IgD-negative memory B cell (primary cell): ENCODE measurements around the gene LNP1. TPM values are rescaled to one million over a fixed set of nuclear protein-coding genes. Genes with fewer than 3 reads are reported as not detected.
"Not testable (repeated sequence)": the region's sequence is repeated elsewhere in the genome, so short reads cannot be mapped to it uniquely, and the experiment has no call there.

Experiments used
- H3K27ac Mint-ChIP-seq, 3 donors: one replicate each; pipeline ENCODE4 v1.8.0; 2020 to 2022; ENCODE audit warnings: mild to moderate bottlenecking in 3 of 3, mixed read lengths in 3 of 3, moderate library complexity in 1 of 3
- H3K27me3 Mint-ChIP-seq: one replicate; pipeline ENCODE4 v1.8.0; 2021; ENCODE audit warnings: mixed read lengths
- H3K36me3 Mint-ChIP-seq: one replicate; pipeline ENCODE4 v1.8.0; 2020; ENCODE audit warnings: mild to moderate bottlenecking, mixed read lengths
- H3K4me1 Mint-ChIP-seq, 3 donors: one replicate each; pipeline ENCODE4 v1.8.0; 2020 to 2022; ENCODE audit warnings: mixed read lengths in 3 of 3, mild to moderate bottlenecking in 1 of 3
- H3K4me3 Mint-ChIP-seq, 4 donors: one replicate each; pipeline ENCODE4 v1.8.0; 2020 to 2022; ENCODE audit warnings: mild to moderate bottlenecking in 4 of 4, mixed read lengths in 4 of 4, moderate library complexity in 3 of 4
- H3K9me3 Mint-ChIP-seq, 3 donors: one replicate each; pipeline ENCODE4 v1.8.0; 2020 to 2021; ENCODE audit warnings: mixed read lengths in 3 of 3, mild to moderate bottlenecking in 1 of 3
- polyA plus RNA-seq: library from polyadenylated mRNA; unstranded; fragments of 300-500 nt; fragmentation: Illumina TruSeq; gene quantifications from one replicate; pipeline ENCODE4 v1.2.3, GENCODE V29; 2021

The LNP1 gene, protein sequence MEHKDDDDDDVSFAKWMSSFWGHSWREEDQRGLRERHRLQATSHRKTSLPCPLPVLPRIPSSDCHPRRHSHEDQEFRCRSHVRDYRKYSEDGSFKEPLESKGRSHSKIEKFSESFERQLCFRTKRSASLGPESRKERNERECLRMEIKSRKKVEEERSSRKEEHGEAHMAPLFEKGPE
- polyA plus RNA-seq = 0.88 TPM

DNA sequence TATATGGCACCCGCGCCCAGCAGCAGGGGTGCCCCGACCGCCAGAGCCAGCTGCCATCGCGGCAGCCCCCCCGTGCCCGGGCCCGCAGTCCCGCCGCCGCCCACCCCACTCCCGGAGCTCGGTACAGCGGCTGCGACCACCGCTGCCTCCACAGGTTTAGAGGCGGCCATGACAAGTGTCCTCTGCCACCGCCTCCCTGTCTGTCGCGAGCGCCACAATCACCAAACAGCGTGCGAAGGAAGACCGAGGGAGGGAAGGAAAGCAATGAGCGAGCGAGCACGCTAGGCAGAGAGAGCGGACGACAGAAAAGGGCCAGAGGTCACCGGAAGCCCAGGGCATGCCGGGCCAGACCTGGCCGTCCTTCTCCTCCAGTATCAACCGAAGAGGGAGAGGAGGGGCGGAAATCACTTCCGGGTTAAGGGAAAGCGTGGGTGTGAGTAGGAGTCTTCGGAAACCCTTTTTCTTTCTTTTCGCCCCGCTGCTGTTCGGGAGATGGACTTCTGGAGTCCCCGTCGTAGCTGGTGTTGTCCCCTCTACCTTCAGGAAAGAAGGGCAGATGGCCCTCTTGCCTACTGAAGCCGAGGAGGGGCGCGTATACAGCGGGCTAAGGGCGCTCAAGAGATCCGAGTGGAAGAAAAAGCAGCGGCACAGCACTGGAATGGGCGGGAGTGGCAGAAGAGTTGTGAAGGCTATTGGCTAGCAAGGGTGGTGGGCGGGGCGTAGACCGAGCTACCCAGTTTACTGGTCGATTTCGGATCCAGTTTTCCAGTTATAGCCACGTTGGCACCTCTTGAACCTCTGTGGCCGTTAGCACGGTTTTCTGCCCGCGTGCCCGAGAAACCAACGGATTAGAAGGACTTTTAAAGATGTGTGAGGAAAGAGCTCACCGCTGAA is at the start of gene LNP1, which contains the start of gene TOMM70:
LNP1 (plus strand) TSS at position 760 of the 894 bp plus-strand sequence. CDS start 28,191 bp downstream, outside the sequence.
TOMM70 (minus strand) TSS at position 310 of the 894 bp plus-strand sequence; CDS start at position 170, 140 bp downstream.
- Mint-ChIP-seq H3K27ac (peak within 1 kb of the TSS; percentile 93 to 97 (median 96)), H3K4me1 (peaks cover 28 to 52% (median 40%) of the 10 kb centered on the region in 3 donors)

GRCh38 chr3:100351770-100352169 is 49.6 kb upstream of the LNP1 start:
- not testable (repeated sequence) for H3K27ac Mint-ChIP-seq

More for the DNA sequence above, at the start of gene LNP1, which contains the start of gene TOMM70:
- peak within 1 kb of the TSS; percentile 99 to 100 (median 100) for H3K4me3 Mint-ChIP-seq
- H3K36me3 Mint-ChIP-seq = peaks cover 2% of the 10 kb centered on the region
- H3K9me3 Mint-ChIP-seq = peaks cover 0 to 1% (median 0%) of the 10 kb centered on the region in 3 donors
- H3K27me3 Mint-ChIP-seq = no peaks in the 10 kb centered on the region

GRCh38 chr3:100352296-100353231 is 48.8 kb upstream of the LNP1 start:
- H3K27ac Mint-ChIP-seq = no peak overlapping the region
- peaks cover 0 to 1% (median 0%) of the 10 kb centered on the region in 3 donors for H3K9me3 Mint-ChIP-seq
- peaks cover 19% of the 10 kb centered on the region for H3K36me3 Mint-ChIP-seq

More at GRCh38 chr3:100351770-100352169, 49.6 kb upstream of the LNP1 start:
- H3K9me3 Mint-ChIP-seq, H3K27me3 Mint-ChIP-seq, H3K4me1 Mint-ChIP-seq, H3K4me3 Mint-ChIP-seq: not testable (repeated sequence)
- peaks cover 19% of the 10 kb centered on the region for H3K36me3 Mint-ChIP-seq

GRCh38 chr3:100354850-100355249 is 46.5 kb upstream of the LNP1 start:
- peaks cover 0 to 1% (median 0%) of the 10 kb centered on the region in 3 donors for H3K9me3 Mint-ChIP-seq
- H3K36me3 Mint-ChIP-seq = peaks cover 13% of the 10 kb centered on the region
- H3K4me3 Mint-ChIP-seq = no peak overlapping the region
- H3K4me1 Mint-ChIP-seq = no peaks in the 10 kb centered on the region
- H3K27ac Mint-ChIP-seq = peak overlapping the region in 1 of 3 donors; percentile 55
- H3K27me3 Mint-ChIP-seq = no peaks in the 10 kb centered on the region

More at GRCh38 chr3:100352296-100353231, 48.8 kb upstream of the LNP1 start:
- H3K4me1 Mint-ChIP-seq = no peaks in the 10 kb centered on the region
- H3K4me3 Mint-ChIP-seq = no peak overlapping the region
- no peaks in the 10 kb centered on the region for H3K27me3 Mint-ChIP-seq

GRCh38 chr3:100358413-100358812 is 42.9 kb upstream of the LNP1 start:
- no peak overlapping the region for H3K4me3 Mint-ChIP-seq
- no peaks in the 10 kb centered on the region for H3K4me1 Mint-ChIP-seq
- no peaks in the 10 kb centered on the region for H3K27me3 Mint-ChIP-seq
- peak overlapping the region in 1 of 3 donors; percentile 77 for H3K27ac Mint-ChIP-seq
- peaks cover 12% of the 10 kb centered on the region for H3K36me3 Mint-ChIP-seq
- peaks cover 0 to 4% (median 3%) of the 10 kb centered on the region in 3 donors for H3K9me3 Mint-ChIP-seq

DNA sequence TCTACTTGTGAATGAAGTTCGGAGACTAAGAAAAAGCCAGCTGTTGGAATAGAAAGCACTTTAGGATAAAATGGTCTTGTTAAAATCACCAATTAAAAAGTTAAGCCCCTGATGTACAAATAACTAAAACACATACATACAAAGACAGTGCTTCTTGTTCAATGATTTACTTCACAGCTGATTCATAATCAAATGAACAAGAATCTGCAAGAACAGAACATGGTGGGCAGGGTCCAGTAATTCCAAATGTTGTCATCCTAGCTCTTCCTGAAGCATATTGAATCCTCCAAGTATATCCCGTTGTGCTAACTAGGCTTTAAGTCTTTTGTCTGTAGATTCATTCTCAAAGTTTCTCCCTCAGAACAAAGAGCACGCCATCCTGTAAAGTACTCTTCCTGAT is 42.3 kb upstream of the LNP1 start:
- peaks cover 0 to 4% (median 3%) of the 10 kb centered on the region in 3 donors for H3K9me3 Mint-ChIP-seq

DNA sequence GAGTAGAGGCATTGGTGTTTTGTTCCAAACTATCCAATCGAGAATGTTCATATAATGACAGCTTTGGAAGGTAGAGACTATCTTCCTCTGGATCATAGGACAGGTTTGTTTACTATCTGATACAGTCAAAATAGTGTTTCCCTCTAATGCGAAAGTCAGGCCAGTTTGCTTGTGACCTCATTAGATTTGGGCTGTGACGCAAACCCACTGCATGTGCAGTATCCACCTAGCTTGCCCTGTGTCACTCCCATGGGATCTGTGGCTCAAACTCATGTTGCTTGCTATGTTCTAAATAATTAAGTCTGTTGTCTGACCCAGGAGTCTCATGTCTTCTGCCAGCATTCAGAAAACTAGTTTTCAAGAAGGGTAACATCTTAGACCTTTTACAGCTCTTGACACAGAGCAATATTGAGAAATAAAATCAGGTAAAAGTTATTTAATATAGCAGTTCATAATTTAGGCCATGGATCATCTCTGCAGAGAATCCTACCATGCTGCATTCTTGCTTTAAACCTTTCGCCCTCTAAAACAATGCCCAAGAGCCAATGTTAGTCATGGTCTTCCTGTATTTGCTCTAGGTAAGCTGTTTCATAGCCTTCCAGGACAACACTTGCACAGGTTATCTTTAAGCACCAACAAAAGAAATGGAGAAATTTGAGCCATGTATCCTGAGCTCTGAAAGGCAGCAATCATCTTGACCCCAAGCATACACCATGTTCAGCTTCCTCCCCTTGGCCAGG is 40.4 kb upstream of the LNP1 start:
- Mint-ChIP-seq H3K4me3 (no peak overlapping the region), H3K9me3 (peaks cover 0 to 4% (median 3%) of the 10 kb centered on the region in 3 donors), H3K4me1 (no peaks in the 10 kb centered on the region), H3K27me3 (no peaks in the 10 kb centered on the region), H3K36me3 (peaks cover 13% of the 10 kb centered on the region), H3K27ac (no peak overlapping the region)

More for the DNA sequence above, 42.3 kb upstream of the LNP1 start:
- Mint-ChIP-seq H3K27me3 (no peaks in the 10 kb centered on the region), H3K4me1 (no peaks in the 10 kb centered on the region), H3K36me3 (peaks cover 13% of the 10 kb centered on the region), H3K27ac (no peak overlapping the region), H3K4me3 (no peak overlapping the region)

DNA sequence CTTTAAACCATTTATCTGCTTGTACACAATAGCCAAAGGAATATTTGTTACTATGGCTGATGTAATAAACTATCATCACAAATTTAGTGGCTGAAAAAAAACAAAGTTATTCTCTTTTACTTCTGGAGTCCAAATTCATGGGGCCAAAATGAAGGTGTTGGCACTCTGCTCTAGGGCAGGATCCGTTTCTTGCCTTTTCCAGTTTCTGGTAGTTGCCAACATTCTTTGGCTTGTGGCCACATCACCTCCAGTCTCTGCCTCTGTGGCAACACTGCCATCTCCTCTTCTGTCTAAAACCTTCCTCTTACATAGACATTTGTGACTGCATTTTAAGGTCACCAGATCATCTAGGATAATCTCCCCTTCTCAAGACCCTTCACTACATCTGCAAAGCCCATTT is 39.4 kb upstream of the LNP1 start:
- Mint-ChIP-seq H3K27me3 (no peaks in the 10 kb centered on the region), H3K27ac (no peak overlapping the region), H3K9me3 (peaks cover 0 to 4% (median 3%) of the 10 kb centered on the region in 3 donors), H3K4me3 (no peak overlapping the region), H3K36me3 (peaks cover 13% of the 10 kb centered on the region), H3K4me1 (no peaks in the 10 kb centered on the region)

DNA sequence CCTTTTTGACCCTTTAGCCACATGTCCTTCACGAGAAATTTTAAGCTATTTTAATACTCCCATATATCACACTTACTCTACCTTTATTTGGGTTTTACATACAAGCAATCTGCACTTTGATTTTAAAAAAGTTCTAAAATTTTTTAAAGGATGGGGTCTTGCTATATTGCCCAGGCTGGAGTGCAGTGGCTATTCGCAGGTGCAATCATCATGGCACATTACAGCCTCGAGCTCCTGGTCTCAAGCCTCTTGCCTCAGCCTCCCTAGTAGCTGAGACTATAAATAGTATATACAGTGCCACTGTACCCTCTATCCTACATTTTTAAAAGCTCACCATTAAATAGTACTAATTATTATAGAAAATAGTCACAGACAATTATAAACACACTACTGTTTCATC is 36.9 kb upstream of the LNP1 start:
- Mint-ChIP-seq H3K27ac (no peak overlapping the region), H3K27me3 (no peaks in the 10 kb centered on the region), H3K36me3 (peaks cover 16% of the 10 kb centered on the region)

DNA sequence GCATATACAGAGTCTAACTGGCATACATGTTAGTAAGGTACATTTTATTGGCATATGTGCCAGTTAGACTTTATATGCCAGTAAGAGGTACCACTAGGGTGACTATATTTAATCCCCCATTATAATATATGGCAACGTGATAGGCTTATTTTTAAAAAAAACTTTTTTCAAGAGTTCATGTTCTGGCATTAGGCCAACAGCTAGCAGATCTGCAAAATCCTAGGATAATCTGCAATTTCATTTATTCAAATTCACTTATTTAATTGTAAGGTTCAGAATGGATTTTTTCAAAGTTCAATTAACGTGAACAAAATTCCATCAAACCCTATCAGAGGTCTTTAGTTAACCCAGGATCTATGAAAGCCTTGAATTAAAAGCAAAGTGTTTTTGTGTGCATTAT is 34.9 kb upstream of the LNP1 start:
- Mint-ChIP-seq H3K27ac (no peak overlapping the region), H3K4me3 (no peak overlapping the region), H3K9me3 (peaks cover 0 to 4% (median 3%) of the 10 kb centered on the region in 3 donors), H3K27me3 (no peaks in the 10 kb centered on the region), H3K4me1 (no peaks in the 10 kb centered on the region), H3K36me3 (peaks cover 13% of the 10 kb centered on the region)

More for the DNA sequence above, 36.9 kb upstream of the LNP1 start:
- H3K9me3 Mint-ChIP-seq = peaks cover 0 to 4% (median 3%) of the 10 kb centered on the region in 3 donors
- no peak overlapping the region for H3K4me3 Mint-ChIP-seq
- H3K4me1 Mint-ChIP-seq = no peaks in the 10 kb centered on the region

- H3K27me3 Mint-ChIP-seq = no peaks in the 10 kb centered on the region
- H3K27ac Mint-ChIP-seq = no peak overlapping the region
- no peak overlapping the region for H3K4me3 Mint-ChIP-seq
- no peaks in the 10 kb centered on the region for H3K4me1 Mint-ChIP-seq
- peaks cover 9% of the 10 kb centered on the region for H3K36me3 Mint-ChIP-seq
- H3K9me3 Mint-ChIP-seq = no peaks in the 10 kb centered on the region
These were observed 32.9 kb upstream of the LNP1 start for GRCh38 chr3:100368441-100368840.

DNA sequence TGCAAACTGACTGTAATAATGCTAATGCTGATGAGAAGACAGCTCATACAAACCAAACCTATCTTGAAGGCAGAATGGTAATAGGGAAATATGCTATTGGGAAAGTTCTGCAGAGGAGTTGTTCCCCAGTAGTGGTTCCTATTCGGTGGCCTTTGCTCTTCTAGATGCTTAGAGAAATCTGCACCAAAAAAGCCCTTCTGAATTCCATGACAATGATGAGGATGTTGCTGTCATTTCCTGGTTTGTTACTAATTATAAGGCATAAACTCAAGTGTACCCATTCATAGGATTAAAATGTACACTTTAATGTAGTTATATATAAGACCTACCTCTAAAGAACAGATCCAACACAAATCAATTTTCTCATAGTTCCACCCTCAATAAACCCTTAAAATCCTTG is 30.6 kb upstream of the LNP1 start:
- no peaks in the 10 kb centered on the region for H3K9me3 Mint-ChIP-seq
- no peak overlapping the region for H3K4me3 Mint-ChIP-seq
- H3K27ac Mint-ChIP-seq = peak overlapping the region in 1 of 3 donors; percentile 7
- no peaks in the 10 kb centered on the region for H3K27me3 Mint-ChIP-seq
- H3K4me1 Mint-ChIP-seq = no peaks in the 10 kb centered on the region
- peaks cover 6% of the 10 kb centered on the region for H3K36me3 Mint-ChIP-seq

- no peak overlapping the region for H3K4me3 Mint-ChIP-seq
- H3K36me3 Mint-ChIP-seq = peaks cover 7% of the 10 kb centered on the region
- H3K4me1 Mint-ChIP-seq = no peaks in the 10 kb centered on the region
- no peak overlapping the region for H3K27ac Mint-ChIP-seq
- H3K27me3 Mint-ChIP-seq = no peaks in the 10 kb centered on the region
- H3K9me3 Mint-ChIP-seq = no peaks in the 10 kb centered on the region
These were observed 26.8 kb upstream of the LNP1 start for GRCh38 chr3:100374521-100374920.

DNA sequence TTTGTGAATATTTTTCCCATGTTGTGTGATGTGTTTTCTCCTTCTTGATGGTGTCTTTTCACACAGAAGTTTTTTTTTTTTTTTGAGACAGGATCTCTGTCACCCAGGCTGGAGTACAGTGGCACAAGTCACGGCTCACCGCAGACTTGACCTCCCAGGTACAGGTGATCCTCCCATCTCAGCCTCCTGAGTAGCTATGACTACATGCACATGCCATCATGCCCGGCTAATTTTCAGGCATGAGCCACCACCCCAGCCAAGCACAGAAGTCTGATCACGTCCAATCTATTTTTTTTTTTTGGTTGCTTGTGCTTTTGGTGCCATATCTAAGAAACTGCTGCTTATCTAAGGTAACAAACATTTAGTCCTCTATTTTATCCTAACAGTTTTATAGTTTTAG is 25.0 kb upstream of the LNP1 start:
- Mint-ChIP-seq H3K27me3 (no peaks in the 10 kb centered on the region), H3K27ac (peak overlapping the region in 1 of 3 donors; percentile 16), H3K4me3 (no peak overlapping the region), H3K36me3 (peaks cover 7% of the 10 kb centered on the region), H3K4me1 (no peaks in the 10 kb centered on the region), H3K9me3 (no peaks in the 10 kb centered on the region)
